Stromal cell of bone marrow (primary cell): ENCODE results near the gene SLC5A9.
"Not testable (repeated sequence)": the region's sequence is repeated elsewhere in the genome, so short reads cannot be mapped to it uniquely, and the experiment has no call there.

ENCODE experiments used
- DNase-seq: peaks from one replicate; pipeline ENCODE4 v3.0.0-alpha.2; 2012; ENCODE audit warnings: low read depth

The SLC5A9 gene

GRCh38 chr1:48214366-48214765, 8.2 kb upstream of the SLC5A9 start:
- not testable (repeated sequence) for DNase-seq

DNA sequence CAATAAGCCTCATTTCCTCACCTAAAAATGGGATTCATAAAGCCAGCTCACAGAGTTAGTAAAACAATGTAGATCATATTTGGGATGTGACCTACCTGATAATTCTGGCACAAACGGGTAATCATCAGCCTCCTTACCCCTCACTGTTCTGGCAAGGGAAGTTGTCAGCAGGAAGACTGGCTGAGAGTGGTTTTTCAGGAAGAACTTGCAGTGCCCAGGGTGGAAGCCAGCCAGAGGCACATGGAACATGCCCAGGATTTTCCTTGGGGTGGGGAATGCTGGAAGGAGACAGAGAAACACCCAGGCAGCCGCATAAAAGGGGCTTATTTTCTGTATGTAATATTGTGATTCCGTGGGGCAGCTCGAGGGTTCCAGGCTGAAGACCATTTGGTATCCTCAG, 7.7 kb upstream of the SLC5A9 start:
- DNase-seq = no peak

- DNase-seq = no peak
Observed at GRCh38 chr1:48215222-48215621, 7.3 kb upstream of the SLC5A9 start.

GRCh38 chr1:48215889-48216288, 6.6 kb upstream of the SLC5A9 start:
- DNase-seq = no peak

- DNase-seq = no peak
Observed at GRCh38 chr1:48216313-48216712, 6.2 kb upstream of the SLC5A9 start.

- no peak for DNase-seq
Observed at GRCh38 chr1:48216941-48217340, 5.6 kb upstream of the SLC5A9 start.

DNA sequence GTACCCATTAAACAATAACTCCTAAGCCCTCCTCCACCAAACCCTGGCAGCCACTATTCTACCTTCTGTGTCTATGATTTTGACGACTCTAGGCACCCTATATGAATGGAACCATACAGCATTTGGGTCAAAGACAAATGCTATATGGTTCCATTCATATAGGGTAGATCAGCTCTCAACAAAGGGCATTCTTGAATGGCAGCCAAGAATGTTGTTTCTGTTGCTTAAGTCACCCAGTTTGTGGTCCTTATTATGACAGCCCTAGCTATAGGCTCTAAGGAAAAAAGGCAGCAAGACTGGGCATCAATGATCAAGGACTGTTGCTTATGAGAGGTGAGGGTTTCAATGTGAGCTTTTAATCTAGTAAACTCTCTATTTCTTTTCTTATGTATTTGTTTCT, 4.7 kb upstream of the SLC5A9 start:
- DNase-seq = no peak

- DNase-seq = no peak
Observed at GRCh38 chr1:48219803-48220202, 2.7 kb upstream of the SLC5A9 start.

- DNase-seq = no peak
Observed at GRCh38 chr1:48221122-48221521, 1.4 kb upstream of the SLC5A9 start.

GRCh38 chr1:48221657-48222056, 859 bp upstream of the SLC5A9 start:
- DNase-seq = no peak

GRCh38 chr1:48223366-48224240, 1.1 kb downstream of the SLC5A9 start:
- no peak for DNase-seq

GRCh38 chr1:48224791-48225190, 2.3 kb downstream of the SLC5A9 start:
- no peak for DNase-seq

- DNase-seq = no peak
Observed at GRCh38 chr1:48225579-48225978, 3.1 kb downstream of the SLC5A9 start.

DNA sequence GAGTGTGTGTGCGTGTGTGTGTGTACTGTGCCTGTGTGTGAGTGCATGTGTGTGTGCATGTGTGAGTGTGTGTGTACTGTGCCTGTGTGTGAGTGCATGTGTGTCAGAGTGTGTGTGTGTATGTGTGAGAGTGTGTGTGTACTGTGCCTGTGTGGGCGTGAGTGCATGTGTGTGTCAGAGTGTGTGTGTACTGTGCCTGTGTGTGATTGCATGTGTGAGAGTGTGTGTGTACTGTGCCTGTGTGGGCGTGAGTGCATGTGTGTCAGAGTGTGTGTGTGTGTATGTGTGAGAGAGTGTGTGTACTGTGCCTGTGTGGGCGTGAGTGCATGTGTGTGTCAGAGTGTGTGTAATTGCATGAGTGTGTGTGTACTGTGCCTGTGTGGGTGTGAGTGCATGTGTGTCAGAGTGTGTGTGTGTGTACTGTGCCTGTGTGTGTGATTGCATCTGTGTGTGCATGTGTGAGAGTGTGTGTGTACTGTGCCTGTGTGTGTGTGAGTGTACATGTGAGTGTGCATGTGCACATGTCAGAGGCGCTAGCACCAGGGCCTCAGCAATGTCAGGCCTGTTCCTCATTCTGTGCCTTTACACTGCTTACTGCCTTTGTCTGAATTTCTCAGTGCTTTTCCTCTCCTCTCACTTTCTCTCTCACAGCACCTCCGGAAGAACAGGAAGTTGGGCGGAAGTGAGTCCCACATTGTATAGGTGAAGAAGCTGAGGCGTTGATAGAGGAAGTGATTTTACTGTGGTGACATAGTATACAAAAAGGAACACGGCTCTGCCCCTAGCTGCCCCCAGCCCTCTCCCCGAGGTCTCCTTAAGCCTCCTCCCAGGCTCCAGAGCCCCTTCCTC, 4.9 kb downstream of the SLC5A9 start:
- no peak for DNase-seq

- DNase-seq = no peak
Observed at GRCh38 chr1:48228156-48228555, 5.6 kb downstream of the SLC5A9 start.

GRCh38 chr1:48229317-48229716, 6.8 kb downstream of the SLC5A9 start:
- no peak for DNase-seq

GRCh38 chr1:48230236-48230635, 7.7 kb downstream of the SLC5A9 start:
- DNase-seq = no peak

DNA sequence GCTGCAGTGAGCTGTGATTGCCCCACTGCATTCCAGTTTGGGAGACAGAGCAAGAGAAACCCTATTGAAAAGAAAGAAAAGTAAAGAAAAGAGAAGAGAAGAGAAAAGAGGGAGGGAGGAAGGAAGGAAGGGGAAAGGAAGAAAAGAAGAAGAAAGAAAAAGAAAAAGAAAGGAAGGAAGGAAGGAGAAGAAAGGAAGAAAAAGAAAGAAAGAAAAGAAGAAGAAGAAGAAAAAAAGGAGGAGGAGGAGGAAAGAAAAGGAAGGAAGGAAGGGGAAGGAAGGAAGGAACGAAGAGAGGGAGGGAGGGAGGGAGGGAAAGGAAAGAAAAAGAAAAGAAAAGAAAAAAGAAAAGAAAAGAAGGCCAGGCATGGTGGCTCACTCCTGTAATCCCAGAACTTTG, 10.2 kb downstream of the SLC5A9 start:
- DNase-seq = no peak

DNA sequence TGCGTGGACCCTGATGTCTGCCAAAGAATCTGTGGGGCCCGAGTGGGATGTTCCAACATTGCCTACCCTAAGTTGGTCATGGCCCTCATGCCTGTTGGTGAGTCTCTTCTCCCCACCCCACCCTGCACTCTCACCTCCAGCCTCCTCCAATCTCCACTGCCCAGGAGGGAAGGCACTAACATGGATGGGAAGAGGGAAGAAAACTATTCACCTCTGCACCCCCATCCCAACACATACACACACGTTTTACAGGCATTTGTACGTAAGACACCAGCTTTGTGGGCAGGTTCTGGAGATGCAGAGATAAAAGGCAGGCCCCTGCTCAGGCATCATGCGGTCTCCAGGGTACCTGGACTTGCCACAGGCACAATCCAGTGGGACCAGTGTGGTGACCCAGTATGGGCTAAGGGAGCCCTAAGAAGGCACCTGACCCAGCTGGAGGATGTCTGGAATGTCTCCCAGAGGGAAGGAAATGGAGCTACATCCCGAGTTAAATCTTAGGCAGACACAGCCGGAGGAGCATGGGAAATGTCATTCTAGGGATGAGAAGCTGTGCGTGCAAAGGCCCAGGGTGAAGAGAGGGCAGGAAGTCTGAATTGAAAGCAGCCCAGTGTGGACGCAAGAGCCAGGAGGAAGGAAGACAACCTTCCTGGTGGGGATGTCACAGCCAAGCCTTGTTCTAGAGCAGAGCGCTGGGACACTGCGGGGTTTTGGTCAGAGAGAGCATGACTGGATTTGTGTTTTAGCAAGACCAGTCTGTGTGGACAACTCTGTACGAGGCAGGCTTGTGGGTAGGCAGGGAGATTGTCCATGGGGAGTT, 11.4 kb downstream of the SLC5A9 start:
- no peak for DNase-seq

GRCh38 chr1:48235652-48236051, 13.1 kb downstream of the SLC5A9 start:
- no peak for DNase-seq

DNA sequence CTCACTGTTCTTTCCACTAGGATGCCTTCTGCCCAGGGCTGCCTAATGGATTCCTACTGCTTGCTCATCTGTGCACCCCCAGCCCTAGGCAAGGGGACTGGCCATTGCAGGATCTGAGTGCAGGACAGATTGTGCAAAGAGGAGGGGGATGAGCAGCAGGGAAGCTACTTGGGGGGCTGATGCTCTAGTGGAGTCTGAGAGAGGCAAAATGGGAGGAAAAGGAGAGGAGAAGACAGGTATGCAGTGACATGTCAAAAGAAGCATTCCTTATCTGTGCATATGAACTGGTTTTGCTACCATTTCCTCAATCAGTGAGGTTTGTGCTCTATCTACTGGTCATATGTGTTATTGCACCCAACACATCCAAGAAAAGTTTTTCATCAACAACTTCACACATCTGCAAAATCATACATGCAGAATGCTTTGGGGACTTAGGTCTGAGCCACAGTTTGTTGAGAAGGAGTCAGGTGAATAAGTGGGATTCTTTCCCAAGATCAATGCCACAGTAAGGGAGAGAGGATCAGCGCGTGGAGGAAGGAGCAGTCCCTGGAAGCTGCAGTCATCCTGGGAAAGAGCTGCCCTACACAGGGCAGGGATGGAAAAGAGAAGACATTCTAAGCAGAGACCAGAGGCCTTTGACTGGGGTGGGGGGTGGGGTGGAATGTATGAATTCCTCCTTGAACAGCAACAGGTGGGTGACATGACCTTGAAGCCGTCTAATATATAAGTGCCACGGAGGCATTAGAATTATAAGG, 14.4 kb downstream of the SLC5A9 start:
- DNase-seq = peak; percentile 18
